H9 (cell line): ENCODE measurements around the gene C1orf52. TPM values are rescaled to one million over a fixed set of nuclear protein-coding genes. Genes with fewer than 3 reads are reported as not detected.

ENCODE experiments used
- DNase-seq: peaks from one replicate; pipeline ENCODE4 v3.0.0-alpha.2; 2017
- H2AFZ ChIP-seq: one replicate; pipeline ENCODE4 v1.6.1; 2013; ENCODE audit warnings: mild to moderate bottlenecking, low read length, control low read depth, moderate library complexity
- H2AK5ac ChIP-seq: 2 replicates; pipeline ENCODE4 v1.6.1; 2013; ENCODE audit warnings: low read length, control low read depth, mixed read lengths; ENCODE audit not compliant: insufficient read length
- H2BK120ac ChIP-seq: one replicate; pipeline ENCODE4 v1.6.1; 2013; ENCODE audit warnings: low read depth, mild to moderate bottlenecking, low read length, control low read depth, inconsistent platforms; ENCODE audit not compliant: poor library complexity, severe bottlenecking
- H2BK12ac ChIP-seq: 2 replicates; pipeline ENCODE4 v1.6.1; 2013; ENCODE audit warnings: low read length, control low read depth, mixed read lengths, low read depth; ENCODE audit not compliant: insufficient read length
- H2BK15ac ChIP-seq: 2 replicates; pipeline ENCODE4 v1.6.1; 2013; ENCODE audit warnings: low read depth, low read length, control low read depth
- H2BK20ac ChIP-seq: one replicate; pipeline ENCODE4 v1.6.1; 2013; ENCODE audit warnings: low read depth, mild to moderate bottlenecking, low read length, control low read depth, inconsistent platforms; ENCODE audit not compliant: poor library complexity, severe bottlenecking
- H2BK5ac ChIP-seq: 2 replicates; pipeline ENCODE4 v1.6.1; 2013; ENCODE audit warnings: low read length, control low read depth, mixed read lengths; ENCODE audit not compliant: insufficient read length
- H3K14ac ChIP-seq: 2 replicates; pipeline ENCODE4 v1.6.1; 2013; ENCODE audit warnings: low read length, control low read depth; ENCODE audit not compliant: insufficient read depth
- H3K18ac ChIP-seq: 2 replicates; pipeline ENCODE4 v1.6.1; 2013; ENCODE audit warnings: low read depth, mild to moderate bottlenecking, mixed read lengths, low read length, control low read depth; ENCODE audit not compliant: insufficient read length
- H3K23ac ChIP-seq: 2 replicates; pipeline ENCODE4 v1.6.1; 2013; ENCODE audit warnings: low read length, control low read depth, mixed read lengths, low read depth; ENCODE audit not compliant: insufficient read length
- H3K23me2 ChIP-seq: 2 replicates; pipeline ENCODE4 v1.6.1; 2013; ENCODE audit warnings: low read depth, mild to moderate bottlenecking, mixed read lengths, low read length, control low read depth; ENCODE audit not compliant: insufficient read length, poor library complexity, severe bottlenecking
- H3K27ac ChIP-seq: 2 replicates; pipeline ENCODE4 v1.5.1; 2013; ENCODE audit warnings: low read length, control low read depth, mixed read lengths, low read depth; ENCODE audit not compliant: insufficient read length
- H3K27me3 ChIP-seq: 2 replicates; pipeline ENCODE4 v1.6.1; 2013; ENCODE audit warnings: low read length, control low read depth, inconsistent platforms; ENCODE audit not compliant: insufficient read depth
- H3K4ac ChIP-seq: 2 replicates; pipeline ENCODE4 v1.6.1; 2013; ENCODE audit warnings: low read depth, mild to moderate bottlenecking, control low read depth, inconsistent platforms, low read length, moderate library complexity
- H3K4me1 ChIP-seq: 2 replicates; pipeline ENCODE4 v1.6.1; 2013; ENCODE audit warnings: low read length, control low read depth, inconsistent platforms; ENCODE audit not compliant: insufficient read depth
- H3K4me2 ChIP-seq: 2 replicates; pipeline ENCODE4 v1.6.1; 2013; ENCODE audit warnings: low read length, control low read depth, mixed read lengths; ENCODE audit not compliant: insufficient read length, insufficient read depth
- H3K56ac ChIP-seq: 2 replicates; pipeline ENCODE4 v1.6.1; 2013; ENCODE audit warnings: low read depth, mild to moderate bottlenecking, mixed read lengths, low read length, control low read depth; ENCODE audit not compliant: insufficient read length
- H3K79me1 ChIP-seq: 2 replicates; pipeline ENCODE4 v1.6.1; 2013; ENCODE audit warnings: low read depth, mild to moderate bottlenecking, moderate library complexity, low read length, control low read depth, inconsistent platforms; ENCODE audit not compliant: insufficient read depth, poor library complexity, severe bottlenecking
- H3K79me2 ChIP-seq: 2 replicates; pipeline ENCODE4 v1.6.1; 2013; ENCODE audit warnings: low read length, control low read depth, inconsistent platforms; ENCODE audit not compliant: insufficient read depth
- H3K9ac ChIP-seq: 2 replicates; pipeline ENCODE4 v1.6.1; 2013; ENCODE audit warnings: low read length, control low read depth, mixed read lengths; ENCODE audit not compliant: insufficient read length; ENCODE audit errors: extremely low read depth
- H3K9me3 ChIP-seq: one replicate; pipeline ENCODE4 v1.6.1; 2013; ENCODE audit warnings: low read depth, low read length, inconsistent platforms; ENCODE audit not compliant: control insufficient read depth
- H3T11ph ChIP-seq: one replicate; pipeline ENCODE4 v1.6.1; 2013; ENCODE audit warnings: mild to moderate bottlenecking, low read length, control low read depth, inconsistent platforms
- H4K20me1 ChIP-seq: one replicate; pipeline ENCODE4 v1.6.1; 2013; ENCODE audit not compliant: control insufficient read depth, insufficient read length, insufficient read depth
- H4K5ac ChIP-seq: 2 replicates; pipeline ENCODE4 v1.6.1; 2013; ENCODE audit warnings: low read depth, mild to moderate bottlenecking, mixed read lengths, low read length, control low read depth; ENCODE audit not compliant: insufficient read length
- H4K8ac ChIP-seq: replicated peaks from 2 replicates; pipeline ENCODE4 v1.6.1; 2013; ENCODE audit warnings: low read length, control low read depth, mixed read lengths, low read depth; ENCODE audit not compliant: insufficient read length
- H4K91ac ChIP-seq: 2 replicates; pipeline ENCODE4 v1.6.1; 2013; ENCODE audit warnings: low read depth, mild to moderate bottlenecking, moderate library complexity, mixed read lengths, low read length, control low read depth; ENCODE audit not compliant: insufficient read length
- H3K27ac Mint-ChIP-seq, 3 experiments: 2 replicates in 2 of 3; 3 replicates in 1 of 3; pipeline ENCODE4 v1.8.0; 2020 to 2021; ENCODE audit warnings: mixed read lengths in 3 of 3, mild to moderate bottlenecking in 1 of 3, moderate library complexity in 1 of 3
- H3K27me3 Mint-ChIP-seq: 2 replicates; pipeline ENCODE4 v1.8.0; 2021; ENCODE audit warnings: low read depth, mild to moderate bottlenecking, moderate library complexity, mixed read lengths
- H3K36me3 Mint-ChIP-seq, 3 experiments: 2 replicates in 2 of 3; 3 replicates in 1 of 3; pipeline ENCODE4 v1.8.0; 2020 to 2021; ENCODE audit warnings: low read depth in 3 of 3, mixed read lengths in 3 of 3; ENCODE audit not compliant: insufficient read depth in 1 of 3
- H3K4me1 Mint-ChIP-seq, 2 experiments: 2 replicates each; pipeline ENCODE4 v1.8.0; 2020; ENCODE audit warnings: mixed read lengths in 2 of 2
- H3K4me3 Mint-ChIP-seq, 2 experiments: 2 replicates in 1 of 2; 3 replicates in 1 of 2; pipeline ENCODE4 v1.8.0; 2020 to 2021; ENCODE audit warnings: mild to moderate bottlenecking in 2 of 2, mixed read lengths in 2 of 2, moderate library complexity in 1 of 2
- H3K9me3 Mint-ChIP-seq, 2 experiments: 2 replicates in 1 of 2; 3 replicates in 1 of 2; pipeline ENCODE4 v1.8.0; 2020; ENCODE audit warnings: mild to moderate bottlenecking in 2 of 2, mixed read lengths in 2 of 2, moderate library complexity in 1 of 2
- CTCF ChIP-seq: fragments of 200-600 bp; sonication (generic); conservative IDR thresholded peaks from 3 replicates; pipeline ENCODE4 v1.8.0; 2021; ENCODE audit warnings: antibody characterized with exemption, mild to moderate bottlenecking
- total RNA-seq: library from RNA; stranded (reverse); gene quantifications from 2 replicates; pipeline ENCODE4 v1.2.1, GENCODE V29; 2021

Gene C1orf52
- total RNA-seq, 1 experiment from 2014 or later: 45.1 TPM

GRCh38 chr1:85224295-85224694 lies 35.2 kb downstream of the C1orf52 start:
- Histone ChIP-seq H3K9ac (no peak overlapping the region), H4K20me1 (no peaks in the 10 kb centered on the region), H4K5ac (no peak overlapping the region), H3K18ac (no peak overlapping the region), H3K23me2 (no peaks in the 10 kb centered on the region), H2BK20ac (no peak overlapping the region), H4K8ac (no peak overlapping the region), H3K79me2 (no peaks in the 10 kb centered on the region), H3K23ac (no peak overlapping the region), H3K4me1 (peaks cover 4% of the 10 kb centered on the region; the same call in 1 of the 2 replicates), H3K9me3 (no peaks in the 10 kb centered on the region), H2BK15ac (no peak overlapping the region), H3K27me3 (no peaks in the 10 kb centered on the region), H2AK5ac (no peak overlapping the region), H2BK12ac (no peak overlapping the region), H4K91ac (no peak overlapping the region), H3K4ac (no peak overlapping the region), H3K27ac (no peak overlapping the region), H2BK120ac (no peak overlapping the region), H3K79me1 (no peaks in the 10 kb centered on the region), H3K14ac (no peak overlapping the region), H3K56ac (no peak overlapping the region), H3T11ph (no peak overlapping the region), H3K4me2 (no peak overlapping the region), H2AFZ (no peak overlapping the region), H2BK5ac (no peak overlapping the region)
- Mint-ChIP-seq H3K27ac (peak overlapping the region in 1 of 3 experiments; percentile 91; a peak in 2 of 7 replicates), H3K36me3 (no peaks in the 10 kb centered on the region), H3K27me3 (no peaks in the 10 kb centered on the region; the same call in 1 of the 2 replicates), H3K9me3 (no peaks in the 10 kb centered on the region; a peak in 2 of 5 replicates), H3K4me3 (no peak overlapping the region), H3K4me1 (peaks cover 42 to 47% of the 10 kb centered on the region in 2 experiments)
- TF ChIP-seq CTCF: no peak
- DNase-seq: no peak
